DLD1 (cell line): ENCODE measurements around the gene TM4SF4.

ENCODE experiments used
- in situ Hi-C: cut with HindIII; loops from 2 replicates; pipeline ENCODE4 v1.10.0; 2017; ENCODE audit warnings: low sequenced_read_pairs

Gene TM4SF4

DNA sequence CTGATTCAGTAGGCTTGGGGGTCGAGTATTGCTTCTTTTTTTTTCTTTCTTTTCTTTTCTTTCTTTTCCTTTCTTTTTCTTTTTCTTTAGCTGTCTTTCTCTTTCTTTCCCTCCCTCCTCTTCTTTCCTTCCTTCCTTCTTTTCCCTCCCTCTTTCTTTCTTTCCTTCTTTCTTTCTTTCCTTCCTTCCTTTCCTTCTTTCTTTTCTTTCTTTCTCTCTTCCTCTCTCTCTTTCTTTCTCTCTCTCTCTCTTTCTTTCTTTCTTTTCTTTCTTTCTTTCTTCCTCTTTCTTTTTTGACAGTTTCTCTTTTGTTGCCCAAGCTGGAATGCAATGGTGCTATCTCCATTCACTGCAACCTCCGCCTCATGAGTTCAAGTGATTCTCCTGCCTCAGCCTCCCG, 36.0 kb downstream of the TM4SF4 start:
- in situ Hi-C loops, result loop anchor here (10.0 kb wide), 1 partner anchor 394 kb away; no protein-coding TSS in a partner anchor

DNA sequence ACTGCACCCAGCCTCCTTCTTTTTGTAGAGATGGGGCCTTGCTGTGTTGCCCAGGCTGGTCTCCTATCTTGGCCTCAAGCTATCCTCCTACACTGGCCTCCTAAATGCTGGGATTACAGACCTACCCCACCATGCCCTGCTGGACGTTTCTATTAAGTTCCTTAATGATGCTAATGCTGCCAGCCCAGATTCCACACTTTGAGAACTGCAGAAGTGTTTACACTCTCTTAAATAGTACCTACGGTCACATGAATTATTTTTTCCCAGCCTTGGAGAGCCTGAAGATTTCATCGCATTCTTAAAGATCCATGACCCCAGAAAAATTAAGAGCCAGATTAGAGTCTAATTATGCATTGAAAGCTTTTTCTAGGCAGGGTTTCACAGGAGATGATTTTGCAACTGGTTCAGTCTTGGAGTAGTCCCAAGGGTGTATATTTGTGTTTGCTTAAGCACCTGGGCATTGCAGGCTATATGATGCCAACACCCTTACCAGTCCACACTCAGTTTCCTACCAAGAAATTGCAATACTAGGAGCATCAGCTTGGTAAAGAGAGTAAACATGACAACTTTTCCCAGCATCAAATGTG, 36.6 kb downstream of the TM4SF4 start:
- in situ Hi-C loops, result loop anchor here (10.0 kb wide), 1 partner anchor 394 kb away; no protein-coding TSS in a partner anchor

DNA sequence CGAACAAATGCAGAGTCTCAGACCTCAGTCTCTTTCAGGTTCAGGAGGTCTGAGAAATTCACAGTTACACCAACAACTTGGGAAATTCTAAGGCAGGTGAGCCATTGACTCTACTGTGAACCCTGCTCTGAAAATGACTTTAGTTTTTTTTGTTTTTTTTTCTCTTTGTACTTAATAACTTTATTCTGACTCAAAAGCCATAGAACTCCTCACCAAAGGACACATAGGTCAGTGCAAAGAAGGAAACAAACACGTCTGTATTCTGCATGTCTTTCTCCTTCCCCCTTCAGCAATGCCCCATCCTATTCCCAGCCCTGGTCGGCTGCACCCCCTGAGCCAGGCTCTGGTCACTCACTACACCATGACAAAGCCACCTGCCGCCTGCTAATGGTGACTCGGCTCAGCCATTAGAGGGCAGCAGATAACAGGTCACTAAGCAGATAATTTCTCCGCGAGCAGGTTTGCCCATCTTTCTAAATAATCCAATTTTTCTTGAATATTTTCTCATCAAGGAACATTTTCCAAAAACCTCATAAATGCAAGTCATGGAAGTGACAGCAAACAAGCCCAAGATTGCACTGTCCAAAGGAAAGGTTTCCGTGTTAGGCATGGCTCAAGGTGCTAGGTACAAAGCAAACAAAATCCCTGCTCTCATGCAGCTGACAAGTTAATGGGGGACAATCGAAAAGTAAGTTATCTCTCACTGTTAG, 37.7 kb downstream of the TM4SF4 start:
- in situ Hi-C loops, result loop anchor here (10.0 kb wide), 1 partner anchor 393 kb away; no protein-coding TSS in a partner anchor

DNA sequence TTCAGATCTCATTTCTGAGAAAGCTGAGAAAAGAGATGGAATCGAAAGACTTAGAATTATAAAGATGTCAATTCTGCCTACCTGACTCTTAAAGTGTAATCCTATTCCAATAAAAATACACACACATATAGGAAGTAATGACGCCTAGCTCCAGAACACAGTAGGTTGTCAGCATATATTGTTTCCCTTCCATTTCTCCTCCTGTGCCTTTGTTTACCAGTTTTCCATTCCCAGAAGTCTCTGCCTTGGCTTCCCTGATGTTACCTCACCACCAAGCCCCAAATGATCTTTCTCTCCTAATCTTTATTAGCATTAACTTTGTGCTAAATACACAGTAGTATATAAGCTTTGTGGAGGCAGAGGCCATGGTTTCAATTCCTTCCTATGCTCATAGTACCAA, 40.0 kb downstream of the TM4SF4 start:
- in situ Hi-C loops, result loop anchor here (10.0 kb wide), 1 partner anchor 390 kb away; no protein-coding TSS in a partner anchor

GRCh38 chr3:149515249-149515648, 40.8 kb downstream of the TM4SF4 start:
- in situ Hi-C loops, result loop anchor here (10.0 kb wide), 1 partner anchor 390 kb away; no protein-coding TSS in a partner anchor

GRCh38 chr3:149516920-149517319, 42.4 kb downstream of the TM4SF4 start:
- in situ Hi-C loops, result loop anchor here (10.0 kb wide), 1 partner anchor 388 kb away; no protein-coding TSS in a partner anchor

- in situ Hi-C loops, result loop anchor here (10.0 kb wide), 1 partner anchor 385 kb away; no protein-coding TSS in a partner anchor
Measured at GRCh38 chr3:149519912-149520311, 45.4 kb downstream of the TM4SF4 start.

GRCh38 chr3:149523512-149524299, 49.2 kb downstream of the TM4SF4 start:
- in situ Hi-C loops, result no loop called here

DNA sequence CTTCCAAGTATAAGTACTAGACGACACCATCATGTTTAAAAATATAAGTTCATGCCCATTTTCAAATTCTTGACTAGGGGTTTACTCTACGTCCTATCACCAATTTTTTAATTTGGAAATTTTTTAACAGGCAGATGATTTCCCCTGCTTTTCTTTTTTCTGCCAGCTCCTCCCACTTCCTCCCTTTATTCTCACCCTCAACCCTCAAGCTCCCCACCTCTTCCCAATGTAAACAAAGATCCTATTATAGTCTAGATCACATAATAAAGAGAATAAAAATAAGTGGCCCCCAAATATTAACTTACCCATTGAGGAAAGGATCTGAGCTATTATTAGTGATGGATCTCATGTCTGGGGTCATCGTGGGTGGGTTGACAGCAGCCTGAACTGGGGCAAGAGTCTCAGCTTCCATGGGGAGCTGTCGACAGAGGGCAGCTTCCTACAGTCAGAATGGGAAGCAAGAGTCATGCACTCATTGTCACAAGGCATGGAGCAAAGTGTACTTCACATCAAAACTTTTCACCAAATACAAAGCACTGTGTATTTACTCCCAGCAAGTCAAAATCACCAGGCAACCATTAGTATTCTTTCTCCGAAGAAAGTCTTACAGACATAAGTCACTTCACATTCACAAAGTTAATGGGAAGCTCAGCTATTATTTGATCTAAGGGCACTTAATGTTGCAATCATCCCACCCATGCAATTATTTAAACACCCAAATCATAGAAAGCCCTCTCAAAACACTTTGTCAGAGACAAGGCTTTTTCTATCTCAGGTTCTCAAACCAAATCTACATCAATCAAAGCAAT, 53.2 kb downstream of the TM4SF4 start:
- in situ Hi-C loops, result no loop called here

- in situ Hi-C loops, result no loop called here
Measured at GRCh38 chr3:149528340-149528650, 53.8 kb downstream of the TM4SF4 start.

DNA sequence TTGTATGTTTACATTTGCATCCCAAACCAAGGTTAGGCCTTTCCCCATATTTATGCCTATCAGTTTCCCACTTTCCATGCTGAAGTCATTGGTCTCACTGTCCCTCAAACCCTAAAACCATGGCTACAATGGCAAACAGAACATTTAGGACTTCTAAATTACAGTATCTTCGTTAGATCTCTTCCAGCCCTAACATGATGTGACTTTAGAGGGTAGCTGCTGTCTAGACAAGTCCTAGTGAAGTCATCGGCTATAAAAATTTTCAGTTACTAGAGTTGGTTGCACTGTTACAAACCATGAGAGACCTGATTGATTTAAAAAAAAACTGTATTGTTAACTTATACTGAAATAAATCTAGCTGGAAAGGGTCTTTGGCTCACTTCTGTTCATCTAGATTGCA, 54.6 kb downstream of the TM4SF4 start:
- in situ Hi-C loops, result no loop called here

DNA sequence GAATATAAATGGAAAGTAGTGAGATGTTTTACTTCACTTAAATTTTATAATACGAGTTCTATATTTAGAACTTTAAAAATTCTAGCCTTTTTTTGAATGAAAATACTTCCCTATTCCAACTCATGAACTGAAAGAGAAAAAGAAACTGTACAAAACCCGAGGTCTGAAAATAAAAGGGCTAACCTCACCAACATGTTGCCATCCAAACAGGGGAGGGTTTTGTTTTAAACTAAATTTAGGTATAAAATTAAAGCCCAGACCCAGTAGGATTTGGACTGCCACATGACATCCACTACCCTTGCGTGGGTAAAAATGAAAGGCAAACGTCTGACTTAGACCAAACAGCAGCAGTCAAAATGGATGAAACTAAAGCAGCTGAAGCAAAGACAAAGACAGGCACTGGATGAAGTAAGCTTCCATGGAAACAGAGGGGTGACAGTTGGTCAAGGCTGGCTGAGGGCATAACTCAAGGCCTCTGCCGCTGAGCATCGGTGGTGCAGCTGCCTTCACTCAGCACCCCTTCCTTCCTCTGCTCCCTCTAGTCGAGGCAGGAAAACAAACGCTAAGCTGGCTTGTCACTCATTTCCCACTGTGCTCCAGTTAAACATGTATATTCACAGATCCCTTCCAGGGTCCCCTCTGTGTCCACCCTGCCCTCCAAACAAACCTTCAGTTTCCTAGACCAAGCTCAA, 58.1 kb downstream of the TM4SF4 start:
- in situ Hi-C loops, result no loop called here

- in situ Hi-C loops, result no loop called here
Measured at GRCh38 chr3:149534082-149534481, 59.6 kb downstream of the TM4SF4 start.

DNA sequence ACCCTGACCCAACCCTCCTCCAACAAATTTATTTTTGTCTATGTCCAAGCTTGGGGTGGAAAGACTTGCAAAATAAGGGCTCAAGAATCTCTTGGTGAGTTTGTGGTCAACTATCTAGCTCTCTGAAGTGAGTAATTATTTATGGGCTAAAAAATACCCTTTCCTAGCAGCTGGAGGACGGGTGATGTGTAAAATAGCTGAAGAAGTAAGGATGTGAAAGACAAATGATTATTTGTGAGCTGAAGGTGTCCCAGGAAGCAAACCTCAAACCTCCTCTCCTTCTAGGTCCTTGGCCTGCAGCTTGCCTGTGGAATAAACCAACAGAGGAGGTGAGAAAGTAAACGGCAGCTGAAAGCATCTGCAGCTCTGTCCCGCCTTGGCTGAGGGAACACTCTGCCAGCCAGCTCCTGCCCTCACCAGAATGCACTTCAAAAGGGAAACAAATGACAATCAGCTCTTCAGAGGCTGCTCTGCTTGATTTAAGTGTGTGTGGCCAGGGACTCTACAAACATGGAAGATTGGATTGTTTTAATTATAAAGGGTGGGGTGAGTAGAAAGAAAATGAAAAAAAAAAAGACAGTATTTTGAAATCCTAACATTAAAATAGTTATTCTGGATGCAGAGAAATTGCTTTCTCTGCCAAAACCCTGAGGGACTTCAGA, 60.3 kb downstream of the TM4SF4 start:
- in situ Hi-C loops, result no loop called here

- in situ Hi-C loops, result no loop called here
Measured at GRCh38 chr3:149535333-149535685, 60.8 kb downstream of the TM4SF4 start.

DNA sequence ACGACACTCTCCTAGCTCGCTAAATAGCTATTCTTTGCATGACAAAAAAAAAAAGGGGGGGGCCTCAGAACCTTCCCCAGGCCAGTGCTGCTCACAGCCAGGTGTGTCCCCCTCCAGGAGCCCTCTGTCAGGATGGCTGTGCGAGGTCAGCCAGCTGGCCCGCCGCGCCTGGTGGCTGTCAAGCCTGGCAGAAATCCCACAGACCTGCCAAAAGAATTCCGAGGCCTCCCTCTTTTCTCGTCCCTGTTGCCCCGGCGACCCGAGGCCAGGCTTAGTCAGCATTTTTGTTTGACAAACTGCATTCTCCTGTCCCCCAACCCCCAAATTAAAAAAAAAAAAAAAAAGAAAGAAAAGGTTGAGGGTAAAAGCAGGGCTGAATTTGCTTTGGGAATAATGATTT, 61.9 kb downstream of the TM4SF4 start:
- in situ Hi-C loops, result no loop called here

GRCh38 chr3:149538371-149538770, 63.9 kb downstream of the TM4SF4 start:
- in situ Hi-C loops, result no loop called here

- in situ Hi-C loops, result no loop called here
Measured at GRCh38 chr3:149541091-149541491, 66.6 kb downstream of the TM4SF4 start.

- in situ Hi-C loops, result no loop called here
Measured at GRCh38 chr3:149542375-149543312, 68.1 kb downstream of the TM4SF4 start.
